Parathyroid adenoma (tissue), 2 donors: ENCODE results near the gene UVSSA.
"Not testable (repeated sequence)": the region's sequence is repeated elsewhere in the genome, so short reads cannot be mapped to it uniquely, and the experiment has no call there.

ENCODE experiments used
- H2AFZ ChIP-seq: fragments of 300-600 bp; sonication (generic); one replicate; pipeline ENCODE4 v1.7.0; 2017; ENCODE audit warnings: antibody characterized with exemption, mild to moderate bottlenecking
- H3K27ac ChIP-seq: fragments of 300-600 bp; sonication (generic); one replicate; pipeline ENCODE4 v1.7.0; 2017
- H3K27me3 ChIP-seq: fragments of 300-600 bp; sonication (generic); one replicate; pipeline ENCODE4 v1.7.0; 2017; ENCODE audit warnings: low read length; ENCODE audit not compliant: control insufficient read depth, insufficient read depth
- H3K36me3 ChIP-seq: fragments of 300-600 bp; sonication (generic); one replicate; pipeline ENCODE4 v1.7.0; 2017; ENCODE audit warnings: low read length; ENCODE audit not compliant: control insufficient read depth, insufficient read depth
- H3K4me1 ChIP-seq: fragments of 300-600 bp; sonication (generic); one replicate; pipeline ENCODE4 v1.7.0; 2017; ENCODE audit warnings: control low read depth
- H3K4me2 ChIP-seq: fragments of 300-600 bp; sonication (generic); one replicate; pipeline ENCODE4 v1.7.0; 2017; ENCODE audit warnings: low read length
- H3K4me3 ChIP-seq: fragments of 300-600 bp; sonication (generic); one replicate; pipeline ENCODE4 v1.7.0; 2017; ENCODE audit warnings: low read depth, low read length
- H3K79me2 ChIP-seq: fragments of 300-600 bp; sonication (generic); one replicate; pipeline ENCODE4 v1.7.0; 2017; ENCODE audit warnings: control low read depth
- H3K9ac ChIP-seq: fragments of 300-600 bp; sonication (generic); one replicate; pipeline ENCODE4 v1.7.0; 2017; ENCODE audit warnings: mild to moderate bottlenecking
- H3K9me3 ChIP-seq: fragments of 300-600 bp; sonication (generic); one replicate; pipeline ENCODE4 v1.7.0; 2017; ENCODE audit warnings: low read length; ENCODE audit not compliant: control insufficient read depth
- CTCF ChIP-seq: fragments of 300-600 bp; sonication (generic); IDR thresholded peaks from one replicate; pipeline ENCODE4 v1.7.0; 2017; ENCODE audit warnings: antibody characterized with exemption, mild to moderate bottlenecking
- donor health status: primary hyperparathyroidism.

UVSSA gene

GRCh38 chr4:1333256-1333655, 13.8 kb upstream of the UVSSA start:
- H3K27me3 ChIP-seq: no peaks in the 10 kb centered on the region
- no peak overlapping the region for H3K4me3 ChIP-seq
- no peaks in the 10 kb centered on the region for H3K79me2 ChIP-seq
- no peaks in the 10 kb centered on the region for H3K9me3 ChIP-seq
- H3K27ac ChIP-seq: no peak overlapping the region
- no peak overlapping the region for H2AFZ ChIP-seq
- H3K9ac ChIP-seq: no peak overlapping the region
- H3K36me3 ChIP-seq: no peaks in the 10 kb centered on the region
- H3K4me1 ChIP-seq: peaks cover 17% of the 10 kb centered on the region
- H3K4me2 ChIP-seq: no peak overlapping the region
- TF ChIP-seq CTCF: no peak

- H3K4me2 ChIP-seq, H3K9ac ChIP-seq, H3K4me3 ChIP-seq, H2AFZ ChIP-seq, H3K9me3 ChIP-seq, H3K79me2 ChIP-seq, H3K36me3 ChIP-seq, H3K27me3 ChIP-seq, H3K27ac ChIP-seq: not testable (repeated sequence)
- H3K4me1 ChIP-seq: peaks cover 16% of the 10 kb centered on the region
Measured at GRCh38 chr4:1333851-1334578, 13.0 kb upstream of the UVSSA start.

- Histone ChIP-seq H3K27me3 (no peaks in the 10 kb centered on the region), H3K4me1 (peaks cover 10% of the 10 kb centered on the region), H3K9me3 (no peaks in the 10 kb centered on the region), H2AFZ (no peak overlapping the region), H3K36me3 (no peaks in the 10 kb centered on the region), H3K4me3 (no peak overlapping the region), H3K9ac (no peak overlapping the region), H3K79me2 (no peaks in the 10 kb centered on the region), H3K27ac (no peak overlapping the region), H3K4me2 (no peak overlapping the region)
- TF ChIP-seq CTCF: no peak
Measured at GRCh38 chr4:1334579-1334895, 12.5 kb upstream of the UVSSA start.

GRCh38 chr4:1335193-1335883, 11.7 kb upstream of the UVSSA start:
- H3K27ac ChIP-seq, H3K27me3 ChIP-seq, H3K4me3 ChIP-seq, H3K36me3 ChIP-seq, H3K4me1 ChIP-seq, H3K9me3 ChIP-seq, H3K79me2 ChIP-seq, H2AFZ ChIP-seq, H3K4me2 ChIP-seq, H3K9ac ChIP-seq: not testable (repeated sequence)

GRCh38 chr4:1336088-1336491, 10.9 kb upstream of the UVSSA start:
- no peak for TF ChIP-seq CTCF
- Histone ChIP-seq H3K9me3 (no peaks in the 10 kb centered on the region), H3K27me3 (no peaks in the 10 kb centered on the region), H3K4me3 (no peak overlapping the region), H3K27ac (no peak overlapping the region), H3K9ac (no peak overlapping the region), H3K4me2 (no peak overlapping the region), H3K36me3 (no peaks in the 10 kb centered on the region), H2AFZ (no peak overlapping the region), H3K79me2 (no peaks in the 10 kb centered on the region), H3K4me1 (peaks cover 7% of the 10 kb centered on the region)
